ENCODE measurements around the gene UCHL1. TPM values are rescaled to one million over a fixed set of nuclear protein-coding genes. Genes with fewer than 3 reads are reported as not detected.
A peak's percentile ranks its signal among the peaks of the same experiment; 100 is the strongest.

UCHL1 gene
- total and polyA plus RNA-seq, 10 of the 15 experiments (the other 5 are each of a cell fraction or from before 2014, with no cell fraction given), result 0.29 to 178 (median 125) TPM

DNA sequence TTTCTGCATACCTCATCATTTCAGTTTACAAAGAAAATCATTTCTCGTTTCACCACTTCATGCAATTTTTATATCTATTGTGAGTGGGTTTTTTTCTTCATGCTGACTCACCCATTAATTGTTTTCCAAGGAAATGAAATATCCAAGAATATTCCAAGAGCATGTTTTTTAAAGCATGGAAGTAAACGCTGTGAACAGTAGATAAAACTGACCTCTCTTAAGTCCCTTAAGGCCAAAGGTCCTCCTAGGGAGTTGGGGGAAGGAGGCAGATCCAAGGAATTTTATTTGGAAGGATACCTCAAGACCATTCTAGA, 39.8 kb upstream of the UCHL1 start:
- no peaks in the 10 kb centered on the region for H3K9me3 ChIP-seq (replicated peaks; ENCODE audit: control insufficient read depth, insufficient read depth, low read length)
- TF ChIP-seq, protein P1, sequence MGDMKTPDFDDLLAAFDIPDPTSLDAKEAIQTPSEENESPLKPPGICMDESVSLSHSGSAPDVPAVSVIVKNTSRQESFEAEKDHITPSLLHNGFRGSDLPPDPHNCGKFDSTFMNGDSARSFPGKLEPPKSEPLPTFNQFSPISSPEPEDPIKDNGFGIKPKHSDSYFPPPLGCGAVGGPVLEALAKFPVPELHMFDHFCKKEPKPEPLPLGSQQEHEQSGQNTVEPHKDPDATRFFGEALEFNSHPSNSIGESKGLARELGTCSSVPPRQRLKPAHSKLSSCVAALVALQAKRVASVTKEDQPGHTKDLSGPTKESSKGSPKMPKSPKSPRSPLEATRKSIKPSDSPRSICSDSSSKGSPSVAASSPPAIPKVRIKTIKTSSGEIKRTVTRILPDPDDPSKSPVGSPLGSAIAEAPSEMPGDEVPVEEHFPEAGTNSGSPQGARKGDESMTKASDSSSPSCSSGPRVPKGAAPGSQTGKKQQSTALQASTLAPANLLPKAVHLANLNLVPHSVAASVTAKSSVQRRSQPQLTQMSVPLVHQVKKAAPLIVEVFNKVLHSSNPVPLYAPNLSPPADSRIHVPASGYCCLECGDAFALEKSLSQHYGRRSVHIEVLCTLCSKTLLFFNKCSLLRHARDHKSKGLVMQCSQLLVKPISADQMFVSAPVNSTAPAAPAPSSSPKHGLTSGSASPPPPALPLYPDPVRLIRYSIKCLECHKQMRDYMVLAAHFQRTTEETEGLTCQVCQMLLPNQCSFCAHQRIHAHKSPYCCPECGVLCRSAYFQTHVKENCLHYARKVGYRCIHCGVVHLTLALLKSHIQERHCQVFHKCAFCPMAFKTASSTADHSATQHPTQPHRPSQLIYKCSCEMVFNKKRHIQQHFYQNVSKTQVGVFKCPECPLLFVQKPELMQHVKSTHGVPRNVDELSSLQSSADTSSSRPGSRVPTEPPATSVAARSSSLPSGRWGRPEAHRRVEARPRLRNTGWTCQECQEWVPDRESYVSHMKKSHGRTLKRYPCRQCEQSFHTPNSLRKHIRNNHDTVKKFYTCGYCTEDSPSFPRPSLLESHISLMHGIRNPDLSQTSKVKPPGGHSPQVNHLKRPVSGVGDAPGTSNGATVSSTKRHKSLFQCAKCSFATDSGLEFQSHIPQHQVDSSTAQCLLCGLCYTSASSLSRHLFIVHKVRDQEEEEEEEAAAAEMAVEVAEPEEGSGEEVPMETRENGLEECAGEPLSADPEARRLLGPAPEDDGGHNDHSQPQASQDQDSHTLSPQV (IDR thresholded peaks at IDR 0.05), result no peak
- no peak for TF ChIP-seq MYB (IDR thresholded peaks at IDR 0.05; ENCODE audit: borderline replicate concordance, low read depth, low read length)
- no peak for TF ChIP-seq NR2C1 (IDR thresholded peaks at IDR 0.05)
- TF ChIP-seq SP1 (IDR thresholded peaks at IDR 0.05; ENCODE audit: low read depth, low read length), result no peak
- TF ChIP-seq ASH2L (IDR thresholded peaks at IDR 0.05; ENCODE audit: borderline replicate concordance, low read depth), result no peak
- TF ChIP-seq IKZF2 (IDR thresholded peaks at IDR 0.05), result 0 out of 4 replicates have a peak, but pooled peaks of 1 of the 2 experiments have one; percentile 7
- no peak for TF ChIP-seq TARDBP (IDR thresholded peaks at IDR 0.05; ENCODE audit: borderline replicate concordance)
- TF ChIP-seq, protein P2, sequence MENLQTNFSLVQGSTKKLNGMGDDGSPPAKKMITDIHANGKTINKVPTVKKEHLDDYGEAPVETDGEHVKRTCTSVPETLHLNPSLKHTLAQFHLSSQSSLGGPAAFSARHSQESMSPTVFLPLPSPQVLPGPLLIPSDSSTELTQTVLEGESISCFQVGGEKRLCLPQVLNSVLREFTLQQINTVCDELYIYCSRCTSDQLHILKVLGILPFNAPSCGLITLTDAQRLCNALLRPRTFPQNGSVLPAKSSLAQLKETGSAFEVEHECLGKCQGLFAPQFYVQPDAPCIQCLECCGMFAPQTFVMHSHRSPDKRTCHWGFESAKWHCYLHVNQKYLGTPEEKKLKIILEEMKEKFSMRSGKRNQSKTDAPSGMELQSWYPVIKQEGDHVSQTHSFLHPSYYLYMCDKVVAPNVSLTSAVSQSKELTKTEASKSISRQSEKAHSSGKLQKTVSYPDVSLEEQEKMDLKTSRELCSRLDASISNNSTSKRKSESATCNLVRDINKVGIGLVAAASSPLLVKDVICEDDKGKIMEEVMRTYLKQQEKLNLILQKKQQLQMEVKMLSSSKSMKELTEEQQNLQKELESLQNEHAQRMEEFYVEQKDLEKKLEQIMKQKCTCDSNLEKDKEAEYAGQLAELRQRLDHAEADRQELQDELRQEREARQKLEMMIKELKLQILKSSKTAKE (IDR thresholded peaks at IDR 0.05; ENCODE audit: low read depth, poor library complexity, severe bottlenecking), result peak; percentile 3
- TF ChIP-seq EGR1 (IDR thresholded peaks at IDR 0.05; ENCODE audit: borderline replicate concordance in 1 of 2, low read depth in 2 of 2, low read length in 2 of 2), result no peak
- TF ChIP-seq, protein P3, sequence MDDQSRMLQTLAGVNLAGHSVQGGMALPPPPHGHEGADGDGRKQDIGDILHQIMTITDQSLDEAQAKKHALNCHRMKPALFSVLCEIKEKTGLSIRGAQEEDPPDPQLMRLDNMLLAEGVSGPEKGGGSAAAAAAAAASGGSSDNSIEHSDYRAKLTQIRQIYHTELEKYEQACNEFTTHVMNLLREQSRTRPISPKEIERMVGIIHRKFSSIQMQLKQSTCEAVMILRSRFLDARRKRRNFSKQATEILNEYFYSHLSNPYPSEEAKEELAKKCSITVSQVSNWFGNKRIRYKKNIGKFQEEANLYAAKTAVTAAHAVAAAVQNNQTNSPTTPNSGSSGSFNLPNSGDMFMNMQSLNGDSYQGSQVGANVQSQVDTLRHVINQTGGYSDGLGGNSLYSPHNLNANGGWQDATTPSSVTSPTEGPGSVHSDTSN (IDR thresholded peaks at IDR 0.05; ENCODE audit: insufficient replicate concordance, low read depth, low read length), result no peak
- TF ChIP-seq ZNF24 (IDR thresholded peaks at IDR 0.05), result no peak
- no peak for TF ChIP-seq RUNX3 (IDR thresholded peaks at IDR 0.05; ENCODE audit: low read length)
- H3K36me3 ChIP-seq (ENCODE audit: control insufficient read depth in 2 of 2, insufficient read depth in 2 of 2, low read length in 1 of 2), result no peaks in the 10 kb centered on the region
- no peaks in the 10 kb centered on the region; the same call in none of the 2 replicates for H3K4me1 ChIP-seq (ENCODE audit: control insufficient read depth, insufficient read depth, low read length)
- peak overlapping the region; percentile 78 for H3K27ac ChIP-seq (ENCODE audit: control insufficient read depth, insufficient read depth)
- H3K79me2 ChIP-seq (ENCODE audit: control insufficient read depth, insufficient read depth, low read length), result peaks cover 22% of the 10 kb centered on the region
- RAD21 ChIA-PET (ENCODE audit: unreplicated experiment), result interaction anchor here (0.6 to 11.9 kb wide), 8 partner anchors 10 to 368 kb away, joined by 3 to 262 read pairs (median 3); no protein-coding TSS in a partner anchor
- H2AFZ ChIP-seq (ENCODE audit: control insufficient read depth, low read depth, low read length), result peak overlapping the region; percentile 94
- SMC1A ChIA-PET (ENCODE audit: uncharacterized antibody, unreplicated experiment), result interaction anchor here (1.2 to 18.1 kb wide), 6 partner anchors 225 to 289 kb away, joined by 3 to 362 read pairs (median 4); no protein-coding TSS in a partner anchor
- in situ Hi-C loops (cut with MboI), result loop anchor here (5.0 to 10.0 kb wide), 3 partner anchors 240 to 482 kb away; no protein-coding TSS in a partner anchor
- no TSS peak for BruUV-seq (replicated peaks)
- CTCF ChIA-PET, result interaction anchor here (0.5 to 18.7 kb wide), 9 partner anchors 12 to 320 kb away, joined by 3 to 567 read pairs (median 4); no protein-coding TSS in a partner anchor
- peak overlapping the region; percentile 78; the same call in 1 of the 2 replicates for H3K4me3 ChIP-seq
- peaks cover 2% of the 10 kb centered on the region; the same call in 1 of the 2 replicates for H4K20me1 ChIP-seq (ENCODE audit: control insufficient read depth, insufficient read depth)
- POLR2A ChIA-PET, result interaction anchor here (0.6 to 1.3 kb wide), 2 partner anchors 83 to 244 kb away, joined by 3 to 4 read pairs; no protein-coding TSS in a partner anchor
- peak overlapping the region; percentile 100 for H3K4me2 ChIP-seq (ENCODE audit: control insufficient read depth, insufficient read depth)
- intact Hi-C loops (cut with micrococcal nuclease; ENCODE audit: unreplicated experiment), result loop anchor here (10.0 kb wide), 1 partner anchor 482 kb away; no protein-coding TSS in a partner anchor
- no peak for ATAC-seq
- no peak for DNase-seq (ENCODE audit: low read depth, low spot score)
- H3K27me3 ChIP-seq (replicated peaks in 1 of 2; ENCODE audit: control insufficient read depth in 2 of 2, insufficient read depth in 2 of 2, low read length in 1 of 2), result no peaks in the 10 kb centered on the region
- WGBS (ENCODE audit: insufficient coverage, insufficient replicate concordance, low lambda C conversion rate, missing lambda C conversion rate), result 24% methylated on average over 2 of the region's 2 CpGs
- FAIRE-seq, result no peak
- H3K9ac ChIP-seq (ENCODE audit: control insufficient read depth, insufficient read depth, low read length), result peak overlapping the region; percentile 85

All from GM12878 (cell line).